ENCODE results near the gene CYP39A1.

The CYP39A1 gene

DNA sequence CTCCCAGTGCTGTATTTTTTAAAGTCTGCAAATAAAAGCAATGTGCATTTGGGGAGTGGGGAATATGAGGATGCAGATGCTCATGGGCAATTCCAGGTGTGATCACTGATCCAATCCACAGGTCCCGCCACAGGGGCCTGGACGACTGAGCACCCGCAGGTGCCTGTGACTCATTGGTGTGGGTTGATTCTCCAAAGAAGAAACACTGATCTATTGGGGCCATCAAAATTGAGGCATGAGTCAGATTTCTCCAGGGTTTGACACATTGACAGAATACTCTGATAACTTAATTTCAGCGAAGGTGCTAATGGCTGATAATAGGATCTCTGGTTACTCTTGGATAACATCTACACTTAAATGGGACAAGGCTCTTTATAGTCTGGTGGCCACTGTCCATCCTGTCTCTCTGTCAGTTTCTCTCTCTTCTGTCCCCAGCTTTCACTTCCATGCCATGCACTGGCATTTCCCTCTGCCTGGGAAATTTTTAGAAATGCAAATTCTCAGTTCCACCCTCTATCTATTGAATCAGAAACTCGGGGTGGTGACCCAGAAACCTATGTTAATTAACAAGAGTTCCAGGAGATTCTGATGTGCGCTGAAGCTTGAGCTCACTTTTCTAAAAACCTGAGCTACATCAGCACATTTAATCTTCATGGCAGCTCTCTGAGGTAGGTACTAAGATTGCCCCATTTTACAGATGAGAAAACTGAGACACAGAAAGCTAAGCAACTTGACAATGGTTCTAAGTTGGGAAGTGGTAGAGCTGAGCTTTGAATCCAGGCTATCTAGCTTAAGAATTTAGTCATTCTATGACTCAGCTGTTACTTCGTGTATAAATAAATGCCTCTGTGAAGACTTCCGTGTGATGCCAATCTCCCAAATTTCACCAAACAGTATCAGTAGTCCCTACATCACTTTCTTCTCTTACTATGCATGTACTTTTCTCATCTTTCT lies 151.2 kb downstream of the CYP39A1 start:
- Histone ChIP-seq H3K79me1 (ENCODE audit: low read length) (no peaks in the 10 kb centered on the region), H4K12ac (ENCODE audit: low read depth, low read length) (no peak overlapping the region), H3K9me3 (ENCODE audit: insufficient read depth, low read depth, low read length) (no peaks in the 10 kb centered on the region), H2AFZ (ENCODE audit: insufficient read depth, low read length, poor library complexity) (no peak overlapping the region), H3K79me2 (ENCODE audit: control insufficient read depth, insufficient read depth, low read length, poor library complexity) (no peaks in the 10 kb centered on the region), H2BK12ac (ENCODE audit: low read length) (no peak overlapping the region), H2BK5ac (ENCODE audit: low read depth, low read length, poor library complexity) (no peak overlapping the region), H2AK5ac (ENCODE audit: low read length) (no peak overlapping the region), H2BK120ac (ENCODE audit: insufficient read depth, low read length, poor library complexity) (no peak overlapping the region), H3K4ac (ENCODE audit: low read depth, low read length) (no peak overlapping the region), H3K4me1 (ENCODE audit: control insufficient read depth in 1 of 2, insufficient read depth in 2 of 2, low read length in 2 of 2) (peaks cover 0 to 2% of the 10 kb centered on the region in 2 experiments), H3K23ac (ENCODE audit: low read length) (no peak overlapping the region), H3K4me2 (ENCODE audit: low read length) (no peak overlapping the region), H3K36me3 (ENCODE audit: control insufficient read depth in 1 of 2, insufficient read depth in 2 of 2, low read length in 2 of 2) (no peaks in the 10 kb centered on the region), H3K4me3 (ENCODE audit: low read depth, low read length) (no peak overlapping the region), H4K91ac (ENCODE audit: low read depth, low read length) (no peak overlapping the region), H3K18ac (ENCODE audit: low read length) (no peak overlapping the region), H3K27ac (ENCODE audit: low read depth, low read length) (no peak overlapping the region), H3K27me3 (ENCODE audit: insufficient read depth, low read length) (no peaks in the 10 kb centered on the region), H4K8ac (ENCODE audit: low read depth, low read length) (no peak overlapping the region), H3K14ac (ENCODE audit: low read length) (no peak overlapping the region), H3K9ac (ENCODE audit: low read length) (no peak overlapping the region)
- WGBS (ENCODE audit: extremely low coverage, insufficient coverage, insufficient read length) = no CpG with 5 or more reads among the region's 8 CpGs
- peak; percentile 52 to 58 for DNase-seq

DNA sequence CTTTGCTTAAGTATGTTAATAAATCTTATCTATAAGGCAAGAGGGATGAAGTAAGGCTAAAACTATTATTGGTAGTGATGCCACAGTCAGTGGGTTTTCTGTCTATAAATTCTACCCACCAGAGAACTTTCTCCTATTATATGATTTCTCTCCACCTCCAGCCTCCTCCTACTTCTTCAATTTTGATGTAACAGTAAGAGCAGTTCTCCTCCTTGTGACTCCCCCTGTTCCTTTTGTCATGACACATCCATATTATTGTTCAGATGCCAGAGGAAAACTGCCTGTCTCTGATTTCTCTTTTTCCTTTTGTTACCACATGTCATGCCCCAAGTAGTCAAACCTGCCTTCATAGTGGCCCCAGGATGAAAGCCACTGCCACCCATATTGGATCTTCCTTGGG lies 152.2 kb downstream of the CYP39A1 start:
- no peak overlapping the region for H2AFZ ChIP-seq (ENCODE audit: insufficient read depth, low read length, poor library complexity)
- peak in 1 of 2 donors; percentile 28 for DNase-seq
- H4K8ac ChIP-seq (ENCODE audit: low read depth, low read length) = no peak overlapping the region
- no peak overlapping the region for H2AK5ac ChIP-seq (ENCODE audit: low read length)
- H4K91ac ChIP-seq (ENCODE audit: low read depth, low read length) = no peak overlapping the region
- H2BK12ac ChIP-seq (ENCODE audit: low read length) = no peak overlapping the region
- no peak overlapping the region for H3K27ac ChIP-seq (ENCODE audit: low read depth, low read length)
- H3K4me2 ChIP-seq (ENCODE audit: low read length) = no peak overlapping the region
- no peak overlapping the region for H2BK5ac ChIP-seq (ENCODE audit: low read depth, low read length, poor library complexity)
- no peak overlapping the region for H3K23ac ChIP-seq (ENCODE audit: low read length)
- no peaks in the 10 kb centered on the region for H3K9me3 ChIP-seq (ENCODE audit: insufficient read depth, low read depth, low read length)
- no peak overlapping the region for H2BK120ac ChIP-seq (ENCODE audit: insufficient read depth, low read length, poor library complexity)
- H3K79me1 ChIP-seq (ENCODE audit: low read length) = no peaks in the 10 kb centered on the region
- H3K27me3 ChIP-seq (ENCODE audit: insufficient read depth, low read length) = no peaks in the 10 kb centered on the region
- H3K4me3 ChIP-seq (ENCODE audit: low read depth, low read length) = no peak overlapping the region
- no peaks in the 10 kb centered on the region for H3K79me2 ChIP-seq (ENCODE audit: control insufficient read depth, insufficient read depth, low read length, poor library complexity)
- H4K12ac ChIP-seq (ENCODE audit: low read depth, low read length) = no peak overlapping the region
- H3K36me3 ChIP-seq (ENCODE audit: control insufficient read depth in 1 of 2, insufficient read depth in 2 of 2, low read length in 2 of 2) = no peaks in the 10 kb centered on the region
- no peak overlapping the region for H3K4ac ChIP-seq (ENCODE audit: low read depth, low read length)
- H3K18ac ChIP-seq (ENCODE audit: low read length) = no peak overlapping the region
- no peak overlapping the region for H3K14ac ChIP-seq (ENCODE audit: low read length)
- peaks cover 0 to 2% of the 10 kb centered on the region in 2 experiments for H3K4me1 ChIP-seq (ENCODE audit: control insufficient read depth in 1 of 2, insufficient read depth in 2 of 2, low read length in 2 of 2)
- no peak overlapping the region for H3K9ac ChIP-seq (ENCODE audit: low read length)
